Stimulated activated CD4-positive, alpha-beta T cell treated with anti-CD3 and anti-CD28 coated beads, Interleukin-2, amount 100 ng/mL, for 24 hours (primary cell): ENCODE data around the gene RNF223.
"Not testable (repeated sequence)": the region's sequence is repeated elsewhere in the genome, so short reads cannot be mapped to it uniquely, and the experiment has no call there.

Experiments used
- DNase-seq, 2 donors: peaks; one replicate each; pipeline ENCODE4 v3.0.0-alpha.2; 2020

Gene RNF223

DNA sequence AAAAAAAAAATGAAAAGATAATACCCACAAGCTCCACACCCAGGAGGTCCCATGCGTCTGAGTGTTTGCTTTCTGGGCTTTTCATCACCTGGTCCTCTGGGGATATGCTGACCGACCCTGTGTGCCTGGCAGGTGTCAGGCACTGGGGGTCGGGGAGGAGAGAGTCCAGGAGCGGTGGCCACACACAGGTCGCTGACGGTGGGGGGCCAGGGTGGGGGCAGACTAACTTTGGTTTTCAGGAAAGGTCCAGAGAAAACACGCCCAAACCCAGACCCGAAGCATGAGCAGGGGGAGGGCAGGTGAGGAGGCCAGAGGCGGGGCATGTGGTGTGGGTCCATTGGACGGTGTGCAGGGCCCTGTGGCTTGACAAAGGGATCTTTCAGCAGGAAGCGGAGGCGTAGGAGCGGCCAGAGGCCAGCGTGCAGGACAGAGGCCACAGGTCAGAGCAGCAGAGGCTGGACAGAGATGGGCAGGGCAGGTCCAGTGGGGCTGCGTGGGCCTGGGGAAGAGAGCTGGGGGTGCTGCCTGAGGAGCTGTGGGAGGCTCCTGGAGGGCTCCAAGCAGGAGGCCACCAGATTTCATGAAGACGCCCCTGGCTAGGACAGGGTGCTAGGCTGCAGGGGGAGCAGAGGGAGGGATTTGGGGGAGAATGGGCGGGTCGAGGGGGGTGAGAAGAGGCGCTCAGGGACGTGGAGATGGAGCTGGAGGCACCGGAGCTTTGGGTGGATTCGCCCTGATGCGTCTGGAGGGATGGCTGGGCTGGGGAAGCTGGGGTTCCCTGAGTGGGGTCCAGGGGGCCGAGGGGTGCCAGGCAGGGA, 15.8 kb downstream of the RNF223 start:
- DNase-seq: no peak

DNA sequence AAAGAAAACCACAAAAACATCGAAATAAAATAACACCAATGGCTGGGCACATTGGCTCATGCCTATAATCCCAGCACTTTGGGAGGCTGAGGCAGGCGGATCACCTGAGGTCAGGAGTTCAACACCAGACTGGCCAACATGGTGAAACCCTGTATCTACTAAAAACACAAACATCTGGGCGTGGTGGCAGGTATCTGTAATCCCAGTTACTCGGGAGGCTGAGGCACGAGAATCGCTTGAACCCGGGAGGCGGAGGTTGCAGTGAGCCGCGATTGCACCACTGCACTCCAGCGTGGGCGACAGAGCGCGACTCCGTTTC, 16.4 kb downstream of the RNF223 start:
- not testable (repeated sequence) for DNase-seq

DNA sequence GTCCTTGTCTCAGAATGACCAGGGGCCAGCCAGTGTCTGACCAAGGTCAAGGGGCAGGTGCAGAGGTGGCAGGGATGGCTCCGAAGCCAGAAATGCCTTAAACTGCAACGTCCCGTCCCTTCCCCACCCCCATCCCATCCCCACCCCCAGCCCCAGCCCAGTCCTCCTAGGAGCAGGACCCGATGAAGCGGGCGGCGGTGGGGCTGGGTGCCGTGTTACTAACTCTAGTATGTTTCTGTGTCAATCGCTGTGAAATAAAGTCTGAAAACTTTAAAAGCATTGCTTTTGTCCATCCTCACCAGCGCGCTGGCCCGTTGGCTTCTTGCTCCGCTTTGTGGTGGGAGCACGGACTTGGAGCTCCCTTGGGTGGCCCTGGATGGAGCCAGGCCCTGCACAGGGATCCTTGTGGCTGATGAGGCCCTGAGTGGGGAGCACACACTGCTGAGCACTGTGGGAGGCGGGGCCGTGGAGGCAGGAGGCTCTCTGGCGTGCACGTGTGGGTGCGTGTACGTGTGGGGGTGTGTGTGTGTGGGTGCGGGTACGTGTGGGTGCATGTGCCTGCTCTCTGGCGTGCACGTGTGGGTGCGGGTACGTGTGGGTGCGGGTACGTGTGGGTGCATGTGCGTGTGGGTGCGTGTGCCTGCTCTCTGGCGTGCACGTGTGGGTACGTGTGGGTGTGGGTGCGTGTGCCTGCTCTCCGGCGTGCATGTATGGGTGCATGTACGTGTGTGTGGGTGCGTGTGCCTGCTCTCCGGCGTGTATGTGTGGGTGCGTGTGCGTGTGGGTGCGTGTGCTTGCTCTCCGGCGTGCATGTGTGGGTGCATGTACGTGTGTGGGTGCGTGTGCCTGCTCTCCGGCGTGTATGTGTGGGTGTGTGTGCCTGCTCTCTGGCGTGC, 18.0 kb downstream of the RNF223 start:
- DNase-seq: no peak

DNA sequence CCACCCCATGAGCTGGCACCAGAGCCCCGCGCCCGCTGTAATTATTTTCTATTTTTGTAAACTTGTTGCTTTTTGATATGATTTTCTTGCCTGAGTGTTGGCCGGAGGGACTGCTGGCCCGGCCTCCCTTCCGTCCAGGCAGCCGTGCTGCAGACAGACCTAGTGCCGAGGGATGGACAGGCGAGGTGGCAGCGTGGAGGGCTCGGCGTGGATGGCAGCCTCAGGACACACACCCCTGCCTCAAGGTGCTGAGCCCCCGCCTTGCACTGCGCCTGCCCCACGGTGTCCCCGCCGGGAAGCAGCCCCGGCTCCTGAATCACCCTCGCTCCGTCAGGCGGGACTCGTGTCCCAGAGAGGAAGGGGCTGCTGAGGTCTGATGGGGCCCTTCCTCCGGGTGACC, 19.1 kb downstream of the RNF223 start:
- no peak for DNase-seq

DNA sequence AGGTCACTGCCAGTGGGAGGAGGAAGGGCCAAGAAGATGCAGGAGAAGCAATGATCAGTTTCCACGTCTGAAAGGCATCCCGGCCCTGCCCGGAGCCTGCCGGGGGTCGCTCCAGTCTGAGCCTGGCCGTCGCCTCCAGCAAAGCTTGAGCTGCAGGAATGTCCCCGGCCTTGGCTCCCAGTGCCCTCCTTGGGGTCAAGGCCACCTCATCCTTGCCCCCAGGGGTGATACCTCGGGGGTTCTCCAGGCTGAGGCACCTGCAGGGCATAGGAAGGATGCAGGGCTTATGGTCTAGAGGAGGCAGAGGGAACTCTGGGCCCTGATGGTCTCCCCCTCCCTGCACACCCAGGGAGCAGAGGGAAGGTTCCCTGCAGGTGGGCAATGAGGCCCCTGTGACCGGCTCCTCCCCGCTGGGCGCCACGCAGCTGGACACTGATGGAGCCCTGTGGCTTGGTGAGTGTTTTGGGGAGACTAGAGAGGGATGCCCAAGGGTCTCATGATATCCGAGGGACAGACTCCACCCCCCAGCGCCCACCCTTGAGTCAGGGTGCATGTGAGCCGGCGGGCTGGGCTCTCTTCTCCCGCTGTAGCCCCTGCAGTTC, 19.9 kb downstream of the RNF223 start:
- DNase-seq: no peak

DNA sequence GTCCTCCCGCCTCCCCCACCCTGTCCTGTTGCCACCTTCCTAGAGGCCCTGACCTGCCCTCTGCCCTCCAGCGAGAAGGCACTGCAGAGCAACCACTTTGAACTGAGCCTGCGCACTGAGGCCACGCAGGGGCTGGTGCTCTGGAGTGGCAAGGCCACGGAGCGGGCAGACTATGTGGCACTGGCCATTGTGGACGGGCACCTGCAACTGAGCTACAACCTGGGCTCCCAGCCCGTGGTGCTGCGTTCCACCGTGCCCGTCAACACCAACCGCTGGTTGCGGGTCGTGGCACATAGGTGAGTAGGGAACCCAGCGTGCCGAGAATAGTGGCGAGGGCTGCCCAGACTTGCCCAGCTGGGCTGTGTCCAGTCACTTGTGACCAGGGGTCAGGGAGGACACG, 20.4 kb downstream of the RNF223 start:
- DNase-seq: no peak

DNA sequence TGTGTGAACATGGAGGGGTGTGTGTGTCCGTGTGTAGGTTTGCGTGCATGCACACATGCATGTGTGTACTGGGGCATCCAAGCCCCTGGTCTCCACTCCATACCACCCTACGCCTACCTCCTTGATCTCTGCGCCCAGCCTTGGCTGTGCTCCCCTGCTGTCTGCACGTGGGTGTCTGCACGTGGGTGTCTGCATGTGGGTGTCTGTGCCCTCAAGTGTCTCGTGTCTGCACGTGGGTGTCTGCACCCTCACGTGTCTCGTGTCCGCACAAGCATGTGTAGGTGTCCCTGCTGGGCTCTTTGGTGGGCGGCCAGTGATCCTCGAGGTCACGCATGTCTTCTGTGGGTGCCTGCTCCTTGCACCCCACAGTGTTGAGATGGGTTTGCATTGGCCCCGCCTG, 21.1 kb downstream of the RNF223 start:
- no peak for DNase-seq

DNA sequence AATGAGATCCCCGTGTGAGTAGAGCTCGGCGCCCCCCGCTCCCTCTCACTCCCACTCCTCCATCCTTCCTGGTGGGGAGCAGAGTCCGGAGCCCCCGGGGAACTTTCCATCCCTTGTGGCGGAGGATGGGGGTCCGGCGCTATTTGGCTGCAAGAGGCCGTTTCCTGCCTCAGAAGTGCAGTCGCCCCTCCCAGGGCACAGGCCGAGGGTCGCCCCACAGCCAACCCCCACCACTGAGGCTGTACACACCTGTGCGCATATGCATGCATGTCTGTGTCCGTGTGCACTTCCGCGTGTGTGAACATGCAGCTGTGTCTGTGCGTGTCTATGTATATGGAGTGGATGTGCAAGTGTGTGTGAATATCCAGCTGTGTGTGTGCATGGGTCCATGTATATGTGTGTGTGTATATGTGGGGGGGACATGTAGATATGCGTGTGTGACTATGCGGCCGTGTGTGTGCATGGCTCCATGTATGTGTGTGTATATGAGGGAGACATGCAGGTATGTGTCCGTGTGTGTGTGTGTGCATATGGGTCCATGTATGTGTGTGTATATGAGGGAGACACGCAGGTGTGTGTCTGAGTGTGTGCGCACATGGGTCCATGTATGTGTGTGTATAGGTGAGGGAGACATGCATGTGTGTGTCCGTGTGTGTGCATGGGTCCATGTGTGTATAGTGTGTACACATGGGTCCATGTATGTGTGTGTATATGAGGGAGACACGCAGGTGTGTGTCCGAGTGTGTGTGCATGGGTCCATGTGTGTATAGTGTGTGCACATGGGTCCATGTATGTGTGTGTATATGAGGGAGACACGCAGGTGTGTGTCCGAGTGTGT, 21.9 kb downstream of the RNF223 start:
- DNase-seq: no peak

DNA sequence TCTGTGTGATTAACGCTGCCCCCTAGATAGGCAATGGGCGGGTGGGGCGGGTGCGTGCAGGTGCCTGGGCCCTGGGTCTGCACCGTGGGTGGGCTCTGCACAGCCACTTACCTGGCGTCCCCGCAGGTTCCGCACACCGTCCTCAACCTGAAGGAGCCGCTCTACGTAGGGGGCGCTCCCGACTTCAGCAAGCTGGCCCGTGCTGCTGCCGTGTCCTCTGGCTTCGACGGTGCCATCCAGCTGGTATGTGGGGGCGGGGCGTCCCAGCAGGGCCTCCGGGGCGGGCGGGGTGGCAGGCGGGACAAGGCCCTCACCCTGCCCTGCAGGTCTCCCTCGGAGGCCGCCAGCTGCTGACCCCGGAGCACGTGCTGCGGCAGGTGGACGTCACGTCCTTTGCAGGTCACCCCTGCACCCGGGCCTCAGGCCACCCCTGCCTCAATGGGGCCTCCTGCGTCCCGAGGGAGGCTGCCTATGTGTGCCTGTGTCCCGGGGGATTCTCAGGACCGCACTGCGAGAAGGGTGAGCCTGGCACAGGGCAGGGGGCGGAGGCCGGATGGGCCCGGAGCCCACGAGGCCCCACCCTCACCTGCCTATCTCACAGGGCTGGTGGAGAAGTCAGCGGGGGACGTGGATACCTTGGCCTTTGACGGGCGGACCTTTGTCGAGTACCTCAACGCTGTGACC, 22.8 kb downstream of the RNF223 start:
- DNase-seq: no peak

DNA sequence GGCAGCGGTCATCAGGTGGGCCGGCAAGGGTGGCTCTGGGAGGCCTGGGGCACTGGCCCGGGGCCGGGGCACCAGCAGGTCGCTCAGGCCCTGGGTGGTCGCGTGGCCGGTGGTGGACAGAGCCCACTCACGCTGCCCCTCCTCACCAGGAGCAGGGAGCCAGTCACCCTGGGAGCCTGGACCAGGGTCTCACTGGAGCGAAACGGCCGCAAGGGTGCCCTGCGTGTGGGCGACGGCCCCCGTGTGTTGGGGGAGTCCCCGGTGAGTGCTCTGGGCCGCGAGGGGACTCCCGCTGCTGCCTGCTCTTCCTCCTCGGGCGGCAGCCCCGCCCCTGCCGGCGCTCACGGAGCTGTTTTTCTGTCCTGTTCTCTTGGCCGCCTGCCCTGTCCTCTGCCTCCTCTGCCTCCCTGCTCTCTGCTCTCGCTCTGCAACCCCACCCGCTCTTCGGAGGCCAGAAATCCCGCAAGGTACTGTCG, 23.5 kb downstream of the RNF223 start:
- no peak for DNase-seq

DNA sequence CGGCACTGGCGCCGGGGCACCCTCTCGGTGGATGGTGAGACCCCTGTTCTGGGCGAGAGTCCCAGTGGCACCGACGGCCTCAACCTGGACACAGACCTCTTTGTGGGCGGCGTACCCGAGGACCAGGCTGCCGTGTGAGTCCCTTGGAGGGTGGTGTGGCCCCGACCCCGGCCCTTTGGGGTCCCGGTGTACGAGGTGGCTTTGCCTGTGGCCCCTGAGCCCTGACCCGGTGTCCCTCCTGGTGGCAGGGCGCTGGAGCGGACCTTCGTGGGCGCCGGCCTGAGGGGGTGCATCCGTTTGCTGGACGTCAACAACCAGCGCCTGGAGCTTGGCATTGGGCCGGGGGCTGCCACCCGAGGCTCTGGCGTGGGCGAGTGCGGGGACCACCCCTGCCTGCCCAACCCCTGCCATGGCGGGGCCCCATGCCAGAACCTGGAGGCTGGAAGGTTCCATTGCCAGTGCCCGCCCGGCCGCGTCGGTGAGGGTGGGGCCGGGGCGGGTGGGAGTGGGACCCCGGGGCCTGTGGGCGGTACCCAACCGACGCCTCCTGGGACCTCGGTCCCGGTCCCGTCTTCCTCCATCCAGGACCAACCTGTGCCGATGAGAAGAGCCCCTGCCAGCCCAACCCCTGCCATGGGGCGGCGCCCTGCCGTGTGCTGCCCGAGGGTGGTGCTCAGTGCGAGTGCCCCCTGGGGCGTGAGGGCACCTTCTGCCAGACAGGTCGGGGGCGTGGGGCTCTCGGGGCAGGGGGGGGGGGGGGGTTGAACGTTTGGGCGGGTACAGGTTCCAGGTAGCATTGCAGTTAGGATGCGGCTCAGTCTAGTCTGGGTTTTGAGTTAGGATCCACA, 24.6 kb downstream of the RNF223 start:
- DNase-seq: no peak

DNA sequence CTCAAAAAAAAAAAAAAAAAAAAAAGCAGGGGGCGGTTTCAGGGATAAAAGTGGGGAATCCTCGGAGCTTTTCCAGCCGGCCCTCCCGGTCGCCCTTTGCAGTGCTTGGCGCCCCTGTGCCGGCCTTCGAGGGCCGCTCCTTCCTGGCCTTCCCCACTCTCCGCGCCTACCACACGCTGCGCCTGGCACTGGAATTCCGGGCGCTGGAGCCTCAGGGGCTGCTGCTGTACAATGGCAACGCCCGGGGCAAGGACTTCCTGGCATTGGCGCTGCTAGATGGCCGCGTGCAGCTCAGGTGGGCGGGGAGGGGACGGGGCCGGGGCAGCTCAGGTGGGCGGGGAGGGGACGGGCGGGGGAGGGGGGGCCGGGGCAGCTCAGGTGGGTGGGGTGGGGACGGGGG, 25.3 kb downstream of the RNF223 start:
- no peak for DNase-seq

DNA sequence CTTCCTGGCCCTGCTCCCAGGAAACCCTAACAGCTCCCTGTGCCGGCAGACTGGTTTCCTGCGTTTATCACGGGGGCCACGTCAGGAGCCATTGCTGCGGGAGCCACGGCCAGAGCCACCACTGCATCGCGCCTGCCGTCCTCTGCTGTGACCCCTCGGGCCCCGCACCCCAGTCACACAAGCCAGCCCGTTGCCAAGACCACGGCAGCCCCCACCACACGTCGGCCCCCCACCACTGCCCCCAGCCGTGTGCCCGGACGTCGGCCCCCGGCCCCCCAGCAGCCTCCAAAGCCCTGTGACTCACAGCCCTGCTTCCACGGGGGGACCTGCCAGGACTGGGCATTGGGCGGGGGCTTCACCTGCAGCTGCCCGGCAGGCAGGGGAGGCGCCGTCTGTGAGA, 26.1 kb downstream of the RNF223 start:
- no peak for DNase-seq

DNA sequence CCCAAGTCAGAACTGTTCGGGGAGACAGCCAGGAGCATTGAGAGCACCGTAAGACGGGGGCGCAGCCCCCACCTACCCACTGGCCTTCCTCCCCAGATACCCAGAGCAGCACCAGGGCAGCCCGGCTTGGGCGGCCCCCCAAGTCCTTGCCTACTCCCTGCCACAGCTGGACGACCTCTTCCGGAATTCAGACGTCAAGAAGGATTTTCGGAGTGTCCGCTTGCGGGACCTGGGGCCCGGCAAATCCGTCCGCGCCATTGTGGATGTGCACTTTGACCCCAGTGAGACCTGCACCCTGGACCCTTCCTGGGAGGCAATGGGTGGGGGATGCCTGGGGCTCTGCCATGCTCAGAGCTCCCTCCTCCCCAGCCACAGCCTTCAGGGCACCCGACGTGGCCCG, 26.7 kb downstream of the RNF223 start:
- no peak for DNase-seq

DNA sequence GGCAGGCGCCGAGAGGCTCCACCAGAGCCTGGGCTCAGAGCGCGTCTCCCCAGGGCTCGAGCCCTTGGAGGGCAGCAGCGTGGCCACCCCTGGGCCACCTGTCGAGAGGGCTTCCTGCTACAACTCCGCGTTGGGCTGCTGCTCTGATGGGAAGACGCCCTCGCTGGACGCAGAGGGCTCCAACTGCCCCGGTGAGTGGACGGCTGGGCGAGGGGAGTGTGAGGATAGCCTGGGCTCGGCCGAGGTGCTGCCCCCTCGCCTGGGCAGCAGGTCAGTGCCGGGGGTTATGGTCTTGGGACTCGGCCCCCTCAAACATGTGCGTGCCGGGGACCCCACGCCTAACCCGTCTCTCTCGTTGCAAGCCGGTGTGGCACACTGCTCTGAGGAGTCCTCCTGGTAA, 27.3 kb downstream of the RNF223 start:
- no peak for DNase-seq

DNA sequence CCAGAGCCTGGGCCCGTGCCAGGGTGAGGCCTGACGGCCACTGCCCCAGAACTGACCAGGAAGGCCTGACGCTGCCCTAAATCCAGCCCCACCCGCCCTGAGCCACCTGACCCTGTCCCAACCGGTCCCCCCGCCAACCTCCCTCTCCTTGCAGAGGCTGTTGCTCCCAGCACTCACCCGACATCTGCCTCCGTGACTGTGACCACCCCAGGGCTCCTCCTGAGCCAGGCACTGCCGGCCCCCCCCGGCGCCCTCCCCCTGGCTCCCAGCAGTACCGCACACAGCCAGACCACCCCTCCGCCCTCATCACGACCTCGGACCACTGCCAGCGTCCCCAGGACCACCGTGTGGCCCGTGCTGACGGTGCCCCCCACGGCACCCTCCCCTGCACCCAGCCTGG, 27.9 kb downstream of the RNF223 start:
- no peak for DNase-seq

DNA sequence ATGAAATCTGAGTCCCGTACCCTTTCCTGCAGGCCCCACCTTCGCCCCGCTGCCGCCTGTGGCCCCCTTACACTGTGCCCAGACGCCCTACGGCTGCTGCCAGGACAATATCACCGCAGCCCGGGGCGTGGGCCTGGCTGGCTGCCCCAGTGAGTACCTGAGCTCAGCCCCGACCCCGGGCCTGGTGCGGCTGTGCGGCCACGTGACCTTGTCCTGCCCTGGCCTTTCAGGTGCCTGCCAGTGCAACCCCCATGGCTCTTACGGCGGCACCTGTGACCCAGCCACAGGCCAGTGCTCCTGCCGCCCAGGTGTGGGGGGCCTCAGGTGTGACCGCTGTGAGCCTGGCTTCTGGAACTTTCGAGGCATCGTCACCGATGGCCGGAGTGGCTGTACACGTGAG, 29.0 kb downstream of the RNF223 start:
- DNase-seq: no peak

DNA sequence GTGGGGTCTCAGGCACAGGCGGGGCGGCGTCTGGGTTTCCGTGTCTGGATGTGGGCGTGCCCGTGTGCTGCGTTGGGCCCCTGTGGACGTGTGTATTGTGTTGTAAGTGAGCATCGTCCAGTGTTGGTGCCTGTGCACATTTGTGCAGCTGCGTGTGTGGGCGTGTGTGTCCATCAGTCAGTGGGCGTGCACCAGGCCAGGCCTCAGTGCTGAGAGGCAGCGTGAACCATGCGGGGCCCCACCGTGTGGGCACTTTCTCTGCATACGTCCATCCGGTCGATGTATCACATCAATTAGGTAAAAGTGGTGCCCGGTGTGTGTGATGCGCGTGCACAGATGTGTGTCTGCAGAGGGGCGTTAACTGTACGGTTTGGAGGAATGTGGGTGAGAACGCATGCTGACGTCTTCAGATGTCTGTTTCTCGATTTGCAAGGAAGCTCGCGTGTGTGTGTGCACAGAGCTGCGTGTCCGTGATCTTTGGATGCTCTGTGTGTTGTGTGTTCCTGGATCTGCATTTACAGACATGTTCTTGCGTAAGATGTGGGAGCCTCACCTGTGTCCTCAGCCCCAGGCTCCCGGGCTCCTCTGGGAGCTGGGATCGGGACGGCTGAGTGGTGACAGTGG, 29.5 kb downstream of the RNF223 start:
- DNase-seq: no peak

DNA sequence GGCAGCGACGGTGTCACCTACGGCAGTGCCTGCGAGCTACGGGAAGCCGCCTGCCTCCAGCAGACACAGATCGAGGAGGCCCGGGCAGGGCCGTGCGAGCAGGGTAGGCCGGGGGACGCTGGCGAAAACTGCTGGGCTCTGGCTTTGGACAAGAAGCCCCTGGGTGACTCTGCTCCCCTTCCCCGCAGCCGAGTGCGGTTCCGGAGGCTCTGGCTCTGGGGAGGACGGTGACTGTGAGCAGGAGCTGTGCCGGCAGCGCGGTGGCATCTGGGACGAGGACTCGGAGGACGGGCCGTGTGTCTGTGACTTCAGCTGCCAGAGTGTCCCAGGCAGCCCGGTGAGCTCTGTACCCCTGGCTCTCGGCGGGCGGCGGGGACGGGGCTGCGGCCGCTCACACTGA, 30.2 kb downstream of the RNF223 start:
- DNase-seq: no peak

DNA sequence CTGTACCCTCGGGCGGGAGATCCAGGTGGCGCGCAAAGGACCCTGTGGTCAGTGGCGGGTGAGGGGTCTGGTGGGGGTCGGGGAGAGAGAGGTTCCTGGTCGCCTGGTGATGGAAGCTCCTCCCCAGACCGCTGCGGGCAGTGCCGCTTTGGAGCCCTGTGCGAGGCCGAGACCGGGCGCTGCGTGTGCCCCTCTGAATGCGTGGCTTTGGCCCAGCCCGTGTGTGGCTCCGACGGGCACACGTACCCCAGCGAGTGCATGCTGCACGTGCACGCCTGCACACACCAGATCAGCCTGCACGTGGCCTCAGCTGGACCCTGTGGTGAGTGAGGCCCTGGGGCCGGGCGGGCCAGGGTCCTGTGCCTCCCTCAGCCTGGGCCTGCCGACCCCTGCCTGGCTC, 30.7 kb downstream of the RNF223 start:
- no peak for DNase-seq

DNA sequence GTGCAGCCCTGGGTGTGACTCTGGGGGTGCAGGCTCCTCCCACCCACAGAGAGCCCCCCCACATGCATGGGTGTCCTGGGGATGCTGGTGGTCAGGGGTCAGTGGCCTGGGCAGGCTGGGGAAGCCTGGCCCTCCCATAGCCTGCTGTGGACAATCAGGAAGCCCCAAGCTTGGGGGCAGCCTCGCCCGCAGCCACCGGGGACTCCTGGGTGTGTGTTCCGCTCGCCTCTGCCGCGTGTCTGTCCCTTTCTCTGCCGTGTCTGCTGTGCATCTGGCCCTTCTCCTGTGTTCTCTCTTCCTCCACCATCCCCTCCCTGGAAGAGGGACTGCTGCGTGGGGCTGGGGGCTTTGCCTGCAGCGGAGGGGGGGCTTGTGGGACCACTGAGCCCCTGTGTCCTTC, 31.3 kb downstream of the RNF223 start:
- DNase-seq: no peak
